ENCODE measurements around the gene PATJ. TPM values are rescaled to one million over a fixed set of nuclear protein-coding genes. Genes with fewer than 3 reads are reported as not detected.

PATJ gene
- total RNA-seq, 1 donor from 2014 or later: 56.2 TPM

DNA sequence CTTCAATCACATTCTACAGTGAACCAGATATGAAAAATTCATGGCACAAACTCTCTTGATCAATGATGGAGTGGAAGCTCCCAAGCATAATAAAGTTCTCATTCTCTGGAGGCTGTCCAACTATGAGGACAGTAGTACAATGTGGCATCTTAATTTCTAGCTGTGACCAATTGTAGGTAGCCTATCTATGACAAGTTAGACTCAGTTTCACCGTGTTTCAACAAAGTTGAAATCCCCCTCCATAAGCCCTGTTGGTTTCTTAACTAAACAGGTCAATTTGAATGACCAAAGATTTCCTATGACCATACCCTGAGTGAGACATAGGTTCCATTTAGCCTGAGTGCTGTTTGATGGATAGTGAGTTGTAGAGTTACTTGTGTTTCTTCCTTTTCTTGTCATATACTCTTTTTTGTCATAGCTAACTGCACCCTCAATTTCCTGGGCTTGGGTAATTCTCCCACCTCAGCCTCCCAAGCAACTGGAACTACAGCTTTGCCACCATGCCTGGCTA lies 11.8 kb downstream of the PATJ start:
- Histone ChIP-seq H3K9me3 (no peaks in the 10 kb centered on the region), H3K4me1 (no peaks in the 10 kb centered on the region), H3K27ac (no peak overlapping the region), H3K4me3 (no peak overlapping the region), H3K27me3 (no peaks in the 10 kb centered on the region), H3K36me3 (no peaks in the 10 kb centered on the region)
- TF ChIP-seq CTCF (IDR thresholded peaks at IDR 0.05): no peak
- ATAC-seq (no peak), DNase-seq (no peak)
- intact Hi-C loops (cut with DNase I): no loop called here

GRCh38 chr1:61754545-61754944 lies 12.3 kb downstream of the PATJ start:
- Histone ChIP-seq H3K27me3 (no peaks in the 10 kb centered on the region), H3K27ac (no peak overlapping the region), H3K36me3 (no peaks in the 10 kb centered on the region), H3K4me3 (no peak overlapping the region), H3K9me3 (no peaks in the 10 kb centered on the region), H3K4me1 (no peaks in the 10 kb centered on the region)
- intact Hi-C loops (cut with DNase I): no loop called here
- ATAC-seq (no peak), DNase-seq (no peak)
- no peak for TF ChIP-seq CTCF (IDR thresholded peaks at IDR 0.05)

- intact Hi-C loops (cut with DNase I): no loop called here
- Histone ChIP-seq H3K4me3 (no peak overlapping the region), H3K4me1 (no peaks in the 10 kb centered on the region), H3K36me3 (no peaks in the 10 kb centered on the region), H3K27me3 (no peaks in the 10 kb centered on the region), H3K27ac (no peak overlapping the region), H3K9me3 (no peaks in the 10 kb centered on the region)
- TF ChIP-seq CTCF (IDR thresholded peaks at IDR 0.05): no peak
- DNase-seq (no peak), ATAC-seq (no peak)
Measured at GRCh38 chr1:61756773-61757172, 14.5 kb downstream of the PATJ start.

DNA sequence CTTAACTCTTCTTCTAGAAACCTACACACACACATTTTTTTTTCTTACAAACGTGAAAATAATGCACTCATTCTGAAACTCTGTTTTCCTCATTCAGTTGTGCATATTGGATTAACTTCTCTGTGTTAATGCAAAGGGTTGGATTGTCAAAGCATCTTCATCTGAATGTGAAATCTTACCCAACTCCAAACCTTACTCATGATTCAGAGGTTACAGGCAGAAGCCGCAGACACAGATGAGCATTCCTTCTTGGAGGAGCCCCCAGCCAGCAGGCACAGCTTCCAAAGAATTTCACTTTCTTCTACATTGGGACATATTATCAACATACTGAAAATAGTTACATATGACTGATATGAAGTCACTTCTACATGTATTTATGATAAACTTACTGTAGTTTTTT lies 15.7 kb downstream of the PATJ start:
- no peak overlapping the region for H3K4me3 ChIP-seq
- ATAC-seq (no peak), DNase-seq (no peak)
- H3K9me3 ChIP-seq: no peaks in the 10 kb centered on the region
- no peaks in the 10 kb centered on the region for H3K36me3 ChIP-seq
- TF ChIP-seq CTCF (IDR thresholded peaks at IDR 0.05): no peak
- intact Hi-C loops (cut with DNase I): no loop called here
- no peaks in the 10 kb centered on the region for H3K4me1 ChIP-seq
- H3K27ac ChIP-seq: no peak overlapping the region
- no peaks in the 10 kb centered on the region for H3K27me3 ChIP-seq

DNA sequence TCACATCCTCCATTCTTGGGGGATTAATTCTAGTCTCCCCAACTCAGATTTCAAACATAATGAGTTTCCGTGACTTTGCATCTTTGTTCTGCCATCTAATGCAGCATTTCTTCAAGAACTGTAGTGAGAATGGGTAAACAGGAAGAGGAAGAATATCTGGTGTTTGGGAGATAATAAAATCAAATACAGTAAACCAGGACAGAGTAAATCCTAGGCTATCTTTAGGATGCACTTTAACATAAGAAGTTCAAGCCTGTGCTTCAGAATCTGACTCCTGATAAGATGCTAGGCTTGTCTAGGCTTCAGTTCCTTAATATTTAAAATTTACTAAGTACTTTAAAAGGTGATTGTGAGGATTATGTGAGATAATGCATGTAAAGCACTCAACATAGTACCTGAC lies 27.9 kb downstream of the PATJ start:
- H3K27ac ChIP-seq: no peak overlapping the region
- H3K4me1 ChIP-seq: no peaks in the 10 kb centered on the region
- H3K9me3 ChIP-seq: no peaks in the 10 kb centered on the region
- no peak overlapping the region for H3K4me3 ChIP-seq
- no peaks in the 10 kb centered on the region for H3K27me3 ChIP-seq
- ATAC-seq (no peak), DNase-seq (no peak)
- intact Hi-C loops (cut with DNase I): no loop called here
- peaks cover 17% of the 10 kb centered on the region for H3K36me3 ChIP-seq
- no peak for TF ChIP-seq CTCF (IDR thresholded peaks at IDR 0.05)

DNA sequence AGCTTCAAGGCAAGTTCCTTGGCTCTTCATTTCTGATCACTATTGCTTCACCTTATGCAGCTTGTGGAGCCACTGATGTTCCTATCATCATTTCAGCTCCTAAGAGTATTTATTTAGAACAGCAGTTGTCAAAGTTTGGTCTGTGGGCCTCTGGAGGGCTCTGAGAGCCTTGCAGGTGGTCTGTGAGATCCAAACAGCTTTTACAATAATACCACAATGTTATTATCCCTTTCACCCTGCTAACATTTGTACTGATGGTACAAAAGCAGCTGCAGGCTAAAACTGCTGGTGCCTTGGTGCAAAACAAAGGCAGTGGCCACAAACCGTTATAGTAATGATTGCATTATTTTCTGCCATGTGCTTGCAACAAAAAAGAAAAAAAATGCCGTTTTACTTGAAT lies 33.8 kb downstream of the PATJ start:
- Histone ChIP-seq H3K9me3 (no peaks in the 10 kb centered on the region), H3K4me3 (no peak overlapping the region), H3K27ac (no peak overlapping the region), H3K4me1 (no peaks in the 10 kb centered on the region), H3K36me3 (peaks cover 4% of the 10 kb centered on the region), H3K27me3 (no peaks in the 10 kb centered on the region)
- no peak for TF ChIP-seq CTCF (IDR thresholded peaks at IDR 0.05)
- DNase-seq: no peak
- no peak for ATAC-seq
- intact Hi-C loops (cut with DNase I): no loop called here

All from upper lobe of right lung (tissue), 1 donor.